ENCODE results near the gene GZMB.

GZMB gene

DNA sequence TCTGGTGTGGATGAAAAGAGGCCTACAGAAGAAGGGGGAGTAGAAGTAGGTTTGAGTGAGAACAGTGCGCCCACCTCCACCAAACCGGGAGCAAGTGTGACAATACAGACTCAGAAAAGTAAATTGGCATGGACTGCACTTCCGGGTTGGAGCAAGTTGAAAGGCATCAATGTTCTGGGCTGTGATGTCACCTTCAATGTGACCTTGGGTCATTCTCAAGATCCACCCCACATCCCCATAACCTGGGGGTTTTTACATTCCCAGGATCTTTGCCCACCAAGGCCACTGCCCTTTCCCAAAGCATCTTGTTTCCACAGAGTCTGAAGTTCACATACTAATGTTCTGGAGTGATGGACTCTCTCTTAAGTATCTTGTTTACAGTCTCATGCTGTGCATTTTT is 5.3 kb upstream of the GZMB start:
- Histone ChIP-seq H3K4me3 (no peak overlapping the region), H3K27ac (no peak overlapping the region), H3K36me3 (ENCODE audit: insufficient read depth, low read length) (no peaks in the 10 kb centered on the region), H3K9me3 (ENCODE audit: low read depth, low read length) (no peaks in the 10 kb centered on the region), H3K9ac (ENCODE audit: insufficient read length) (no peak overlapping the region)
- no peak for DNase-seq (ENCODE audit: low read depth, low spot score)
- TF ChIP-seq POLR2AphosphoS5 (IDR thresholded peaks at IDR 0.05; ENCODE audit: borderline replicate concordance, low read depth, low read length) = no peak
- no peak for TF ChIP-seq FOXP2 (optimal IDR thresholded peaks at IDR 0.05; ENCODE audit: control extremely low read depth, extremely low read length, insufficient read depth)
- no peak for TF ChIP-seq EZH2 (IDR thresholded peaks at IDR 0.05)

DNA sequence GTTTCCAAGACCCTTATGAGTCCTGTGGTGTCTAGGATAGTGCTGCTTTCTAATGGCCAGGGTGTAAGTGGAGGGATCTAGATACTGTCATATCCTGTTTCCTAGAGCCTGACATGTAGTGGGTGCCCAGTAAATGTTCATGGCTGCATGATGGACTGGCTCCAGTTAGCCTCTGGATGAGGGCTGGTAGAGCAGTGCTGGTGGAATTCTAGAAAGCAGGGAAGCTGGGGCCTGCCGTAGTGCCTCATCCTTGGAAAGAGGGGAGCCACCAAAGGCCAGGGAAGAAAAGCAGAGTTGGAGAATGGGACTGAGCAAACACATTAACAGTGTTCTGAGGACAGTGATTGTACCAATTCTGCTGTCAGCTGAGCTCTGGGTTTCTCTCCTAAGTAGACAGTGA is 637 bp downstream of the GZMB start:
- no peak for DNase-seq (ENCODE audit: low read depth, low spot score)
- Histone ChIP-seq H3K9ac (ENCODE audit: insufficient read length) (no peak overlapping the region), H3K9me3 (ENCODE audit: low read depth, low read length) (no peaks in the 10 kb centered on the region), H3K4me3 (no peak overlapping the region), H3K36me3 (ENCODE audit: insufficient read depth, low read length) (no peaks in the 10 kb centered on the region), H3K27ac (no peak overlapping the region)
- TF ChIP-seq POLR2AphosphoS5 (IDR thresholded peaks at IDR 0.05; ENCODE audit: borderline replicate concordance, low read depth, low read length) = no peak
- no peak for TF ChIP-seq FOXP2 (optimal IDR thresholded peaks at IDR 0.05; ENCODE audit: control extremely low read depth, extremely low read length, insufficient read depth)
- TF ChIP-seq EZH2 (IDR thresholded peaks at IDR 0.05) = no peak

DNA sequence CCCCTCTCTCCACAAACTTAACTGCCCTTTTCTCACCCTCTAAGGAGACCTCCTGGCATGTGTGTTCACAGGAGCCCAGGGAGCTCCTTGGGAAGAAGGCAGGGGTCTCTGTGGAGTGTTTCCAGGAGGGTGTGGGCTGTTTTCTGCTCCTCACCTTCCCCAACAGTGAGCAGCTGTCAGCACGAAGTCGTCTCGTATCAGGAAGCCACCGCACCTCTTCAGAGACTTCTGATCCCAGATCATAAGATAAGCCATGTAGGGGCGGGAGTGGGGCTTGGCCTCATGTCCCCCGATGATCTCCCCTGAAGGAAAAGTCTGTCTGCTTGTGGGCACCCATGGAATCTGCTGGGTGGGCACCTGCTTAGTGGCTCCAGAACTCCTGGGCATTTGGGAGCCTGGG is 1.2 kb downstream of the GZMB start:
- H3K9me3 ChIP-seq (ENCODE audit: low read depth, low read length) = no peaks in the 10 kb centered on the region
- DNase-seq (ENCODE audit: low read depth, low spot score) = no peak
- no peaks in the 10 kb centered on the region for H3K36me3 ChIP-seq (ENCODE audit: insufficient read depth, low read length)
- no peak overlapping the region for H3K4me3 ChIP-seq
- no peak overlapping the region for H3K27ac ChIP-seq
- TF ChIP-seq POLR2AphosphoS5 (IDR thresholded peaks at IDR 0.05; ENCODE audit: borderline replicate concordance, low read depth, low read length) (no peak), FOXP2 (optimal IDR thresholded peaks at IDR 0.05; ENCODE audit: control extremely low read depth, extremely low read length, insufficient read depth) (no peak), EZH2 (IDR thresholded peaks at IDR 0.05) (no peak)
- no peak overlapping the region for H3K9ac ChIP-seq (ENCODE audit: insufficient read length)

DNA sequence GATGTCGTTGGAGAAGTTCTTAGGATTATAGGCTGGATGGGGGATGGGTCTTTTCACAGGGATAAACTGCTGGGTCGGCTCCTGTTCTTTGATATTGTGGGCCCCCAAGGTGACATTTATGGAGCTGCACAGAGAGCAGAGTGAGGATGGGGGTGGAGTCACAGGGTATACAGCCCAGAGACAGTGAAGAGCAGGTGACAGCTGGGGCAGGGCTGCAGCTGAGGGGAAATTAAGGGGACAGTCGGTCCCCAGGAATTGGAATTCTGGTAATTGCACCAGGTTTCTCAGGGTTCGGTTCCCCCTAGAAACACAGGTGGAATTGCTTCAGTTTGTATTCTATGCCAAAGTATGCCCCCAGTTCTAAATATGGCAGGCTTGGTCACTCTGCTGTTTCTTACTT is 1.7 kb downstream of the GZMB start:
- Histone ChIP-seq H3K27ac (no peak overlapping the region), H3K4me3 (no peak overlapping the region), H3K36me3 (ENCODE audit: insufficient read depth, low read length) (no peaks in the 10 kb centered on the region), H3K9ac (ENCODE audit: insufficient read length) (no peak overlapping the region), H3K9me3 (ENCODE audit: low read depth, low read length) (no peaks in the 10 kb centered on the region)
- no peak for DNase-seq (ENCODE audit: low read depth, low spot score)
- no peak for TF ChIP-seq POLR2AphosphoS5 (IDR thresholded peaks at IDR 0.05; ENCODE audit: borderline replicate concordance, low read depth, low read length)
- no peak for TF ChIP-seq FOXP2 (optimal IDR thresholded peaks at IDR 0.05; ENCODE audit: control extremely low read depth, extremely low read length, insufficient read depth)
- no peak for TF ChIP-seq EZH2 (IDR thresholded peaks at IDR 0.05)

DNA sequence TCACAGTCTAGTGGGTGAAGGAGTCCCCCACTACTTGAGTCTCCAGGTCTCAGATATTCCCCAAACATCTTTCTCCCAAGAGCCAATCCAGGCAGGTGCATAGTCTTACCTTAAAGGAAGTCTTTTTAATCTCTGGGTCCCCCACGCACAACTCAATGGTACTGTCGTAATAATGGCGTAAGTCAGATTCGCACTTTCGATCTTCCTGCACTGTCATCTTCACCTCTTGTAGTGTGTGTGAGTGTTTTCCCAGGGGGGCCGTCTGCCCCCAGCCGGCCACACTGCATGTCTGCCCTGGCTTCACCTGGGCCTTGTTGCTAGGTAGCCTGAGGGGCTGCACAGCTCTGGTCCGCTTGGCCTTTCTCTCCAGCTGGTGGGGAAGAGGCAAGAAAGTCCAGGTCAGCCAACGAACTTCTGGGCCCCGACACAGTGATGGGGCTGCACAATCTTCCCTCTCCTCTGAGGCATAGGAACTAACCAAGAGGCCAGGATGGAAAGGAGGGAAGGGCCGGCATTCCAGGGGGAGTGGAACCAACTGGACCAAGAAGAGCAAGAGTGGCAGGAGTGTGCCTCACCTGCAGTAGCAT is 2.1 kb downstream of the GZMB start:
- no peak for TF ChIP-seq FOXP2 (optimal IDR thresholded peaks at IDR 0.05; ENCODE audit: control extremely low read depth, extremely low read length, insufficient read depth)
- no peak for TF ChIP-seq POLR2AphosphoS5 (IDR thresholded peaks at IDR 0.05; ENCODE audit: borderline replicate concordance, low read depth, low read length)
- Histone ChIP-seq H3K9me3 (ENCODE audit: low read depth, low read length) (no peaks in the 10 kb centered on the region), H3K9ac (ENCODE audit: insufficient read length) (no peak overlapping the region), H3K4me3 (no peak overlapping the region), H3K27ac (no peak overlapping the region), H3K36me3 (ENCODE audit: insufficient read depth, low read length) (no peaks in the 10 kb centered on the region)
- no peak for DNase-seq (ENCODE audit: low read depth, low spot score)

DNA sequence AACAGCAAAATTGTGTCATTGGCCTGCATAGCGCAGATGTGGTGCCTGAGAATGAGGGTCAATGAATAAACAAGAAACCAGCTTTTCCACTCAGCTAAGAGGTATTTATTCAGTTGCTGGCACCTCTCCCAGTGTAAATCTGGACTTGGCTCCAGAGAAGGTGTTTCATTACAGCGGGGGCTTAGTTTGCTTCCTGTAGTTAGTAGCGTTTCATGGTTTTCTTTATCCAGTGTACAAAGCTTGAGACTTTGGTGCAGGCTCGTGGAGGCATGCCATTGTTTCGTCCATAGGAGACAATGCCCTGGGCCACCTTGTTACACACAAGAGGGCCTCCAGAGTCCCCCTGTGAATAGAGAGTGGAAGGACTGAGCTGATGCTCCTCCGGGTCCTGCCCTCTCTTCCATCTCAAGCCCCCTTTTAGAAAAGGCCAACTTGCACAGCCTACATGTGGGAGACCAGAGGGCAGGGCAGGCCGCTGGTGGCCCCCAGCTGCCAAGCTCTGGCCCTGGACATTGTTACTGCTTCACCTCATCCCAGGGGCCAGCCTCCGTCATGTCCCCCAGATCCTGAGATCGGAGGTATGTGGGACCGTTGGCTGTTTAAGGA is 3.0 kb downstream of the GZMB start:
- Histone ChIP-seq H3K4me3 (no peak overlapping the region), H3K9me3 (ENCODE audit: low read depth, low read length) (no peaks in the 10 kb centered on the region), H3K36me3 (ENCODE audit: insufficient read depth, low read length) (no peaks in the 10 kb centered on the region), H3K27ac (no peak overlapping the region), H3K9ac (ENCODE audit: insufficient read length) (no peak overlapping the region)
- TF ChIP-seq FOXP2 (optimal IDR thresholded peaks at IDR 0.05; ENCODE audit: control extremely low read depth, extremely low read length, insufficient read depth) (no peak), POLR2AphosphoS5 (IDR thresholded peaks at IDR 0.05; ENCODE audit: borderline replicate concordance, low read depth, low read length) (no peak), EZH2 (IDR thresholded peaks at IDR 0.05) (no peak)
- DNase-seq (ENCODE audit: low read depth, low spot score) = no peak

DNA sequence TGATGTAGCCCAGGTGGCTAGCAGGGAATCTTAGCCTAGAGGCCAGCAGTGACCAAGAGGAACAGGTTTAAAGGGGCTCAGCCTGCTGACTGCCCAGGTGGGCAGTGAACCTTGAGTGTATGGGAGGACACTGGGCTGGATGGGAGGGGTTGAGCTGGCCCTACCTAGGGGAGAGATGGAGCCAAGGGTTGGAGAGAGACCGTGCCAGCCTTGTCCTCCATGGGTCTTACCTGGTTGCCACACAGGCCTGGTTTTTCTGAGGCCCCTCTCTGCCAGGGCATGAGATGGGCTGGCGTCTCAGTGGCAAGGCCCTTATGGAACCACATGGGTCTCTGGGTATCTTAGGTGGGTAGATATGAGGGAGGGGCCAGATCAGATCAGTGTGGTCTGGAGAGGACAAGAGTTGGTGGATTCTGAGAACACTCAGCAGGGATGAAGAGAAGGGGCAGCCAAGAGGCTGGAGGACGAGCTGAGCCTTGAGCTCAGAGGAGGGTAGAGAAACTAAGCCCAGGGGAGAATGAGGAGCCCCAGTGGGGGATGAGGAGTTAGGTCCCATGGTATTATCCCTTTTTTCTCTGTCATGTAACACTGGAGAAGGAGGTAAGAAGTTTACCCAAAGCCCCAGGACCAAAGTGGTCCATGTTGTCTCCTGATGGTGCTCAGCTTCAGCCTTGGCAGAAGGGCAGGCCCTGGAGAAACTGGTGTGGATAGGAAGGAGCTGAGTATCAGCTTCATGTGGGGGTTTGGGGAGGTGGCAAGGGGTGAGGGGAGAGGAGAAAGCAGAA is 3.7 kb downstream of the GZMB start:
- no peak overlapping the region for H3K9ac ChIP-seq (ENCODE audit: insufficient read length)
- TF ChIP-seq POLR2AphosphoS5 (IDR thresholded peaks at IDR 0.05; ENCODE audit: borderline replicate concordance, low read depth, low read length) = no peak
- no peak for TF ChIP-seq EZH2 (IDR thresholded peaks at IDR 0.05)
- TF ChIP-seq FOXP2 (optimal IDR thresholded peaks at IDR 0.05; ENCODE audit: control extremely low read depth, extremely low read length, insufficient read depth) = no peak
- H3K4me3 ChIP-seq = no peak overlapping the region
- no peaks in the 10 kb centered on the region for H3K9me3 ChIP-seq (ENCODE audit: low read depth, low read length)
- no peaks in the 10 kb centered on the region for H3K36me3 ChIP-seq (ENCODE audit: insufficient read depth, low read length)
- DNase-seq (ENCODE audit: low read depth, low spot score) = no peak
- H3K27ac ChIP-seq = no peak overlapping the region

DNA sequence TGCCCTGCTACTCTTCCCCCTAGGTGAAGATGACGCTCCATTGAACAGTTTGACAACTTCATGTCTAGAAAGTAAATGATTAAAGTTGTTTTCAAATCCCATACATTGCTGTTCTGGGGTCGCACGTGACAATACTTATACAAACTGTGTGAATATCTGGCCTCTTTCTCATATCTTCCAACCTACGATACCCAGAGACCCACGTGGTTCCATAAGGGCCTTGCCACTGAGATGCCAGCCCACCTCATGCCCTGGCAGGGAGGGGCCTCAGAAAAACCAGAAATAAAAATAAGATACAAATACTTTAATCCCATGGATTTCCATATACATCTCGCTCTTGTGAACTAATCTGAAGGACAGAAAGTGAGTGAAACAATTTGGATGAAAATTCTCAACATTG is 4.5 kb downstream of the GZMB start:
- TF ChIP-seq EZH2 (IDR thresholded peaks at IDR 0.05) = no peak
- TF ChIP-seq POLR2AphosphoS5 (IDR thresholded peaks at IDR 0.05; ENCODE audit: borderline replicate concordance, low read depth, low read length) = no peak
- TF ChIP-seq FOXP2 (optimal IDR thresholded peaks at IDR 0.05; ENCODE audit: control extremely low read depth, extremely low read length, insufficient read depth) = no peak
- Histone ChIP-seq H3K36me3 (ENCODE audit: insufficient read depth, low read length) (no peaks in the 10 kb centered on the region), H3K4me3 (no peak overlapping the region), H3K9me3 (ENCODE audit: low read depth, low read length) (no peaks in the 10 kb centered on the region), H3K27ac (no peak overlapping the region), H3K9ac (ENCODE audit: insufficient read length) (no peak overlapping the region)
- no peak for DNase-seq (ENCODE audit: low read depth, low spot score)

Data from SK-N-MC (cell line).